SK-N-SH (cell line): Measurements from ENCODE around the gene WWC1. TPM values are rescaled to one million over a fixed set of nuclear protein-coding genes. Genes with fewer than 3 reads are reported as not detected.

Source experiments
- CTCF ChIA-PET: fragments of 300-600, 350-600 bp; formaldehyde crosslinking; extraction: SDS; loops from one replicate; lab custom pipeline; 2021; lab: Yijun Ruan, JAX
- POLR2A ChIA-PET: fragments of 350-600 bp; sonication (Branson Sonifier 250); formaldehyde crosslinking; extraction: SDS; loops from one replicate; lab custom pipeline; 2020; ENCODE audit warnings: antibody characterized with exemption, inconsistent platforms; lab: Yijun Ruan, JAX
- DNase-seq: peaks from one replicate; pipeline ENCODE4 v3.0.0; 2012
- H2AFZ ChIP-seq: fragments of 200-600 bp; sonication (generic); 2 replicates; pipeline ENCODE4 v1.8.1; 2016; ENCODE audit warnings: antibody characterized with exemption, mild to moderate bottlenecking, low read depth
- H3F3A ChIP-seq: fragments of 200-600 bp; sonication (generic); replicated peaks from 2 replicates; pipeline ENCODE3; 2016; ENCODE audit warnings: antibody characterized with exemption, mild to moderate bottlenecking; ENCODE audit not compliant: insufficient read depth
- H3K27ac ChIP-seq, 2 experiments: fragments of 200-500 bp in 1 of 2; fragments of 200-600 bp in 1 of 2; sonication (Bioruptor generic) in 1 of 2; sonication (generic), shearing (Covaris generic) in 1 of 2; 2 replicates each; pipeline versions ENCODE4 v1.5.1 to v1.6.1; 2014 to 2016; ENCODE audit warnings: low read depth in 2 of 2, inconsistent platforms in 1 of 2, low read length in 1 of 2, mild to moderate bottlenecking in 1 of 2, mixed read lengths in 1 of 2
- H3K27me3 ChIP-seq: fragments of 200-600 bp; sonication (generic), shearing (Covaris generic); 2 replicates; pipeline ENCODE4 v1.6.1; 2016; ENCODE audit warnings: mixed run types; ENCODE audit not compliant: insufficient read depth
- H3K36me3 ChIP-seq, 2 experiments: fragments of 200-500 bp in 1 of 2; fragments of 200-600 bp in 1 of 2; sonication (Bioruptor generic) in 1 of 2; sonication (generic) in 1 of 2; replicated peaks in 1 of 2; 2 replicates each; pipeline versions ENCODE3 to v1.5.1; 2014 to 2016; ENCODE audit warnings: low read length in 1 of 2, mild to moderate bottlenecking in 1 of 2; ENCODE audit not compliant: insufficient read depth in 2 of 2, control insufficient read depth in 1 of 2
- H3K4me1 ChIP-seq, 2 experiments: fragments of 200-500 bp in 1 of 2; fragments of 200-600 bp in 1 of 2; sonication (Bioruptor generic) in 1 of 2; sonication (generic), shearing (Covaris generic) in 1 of 2; 2 replicates each; pipeline versions ENCODE4 v1.5.1 to v1.6.1; 2014 to 2016; ENCODE audit warnings: low read depth in 1 of 2, low read length in 1 of 2, mixed run types in 1 of 2; ENCODE audit not compliant: insufficient read depth in 2 of 2, control insufficient read depth in 1 of 2
- H3K4me2 ChIP-seq: fragments of 200-600 bp; sonication (generic), shearing (Covaris generic); 2 replicates; pipeline ENCODE4 v1.6.1; 2017; ENCODE audit warnings: mixed run types
- H3K4me3 ChIP-seq, 2 experiments: fragments of 200-500 bp in 1 of 2; fragments of 200-600 bp in 1 of 2; sonication (Bioruptor generic) in 1 of 2; sonication (generic), shearing (Covaris generic) in 1 of 2; 2 replicates each; pipeline versions ENCODE4 v1.5.1 to v1.8.1; 2014 to 2016; ENCODE audit warnings: low read depth in 2 of 2, inconsistent platforms in 1 of 2, low read length in 1 of 2, mild to moderate bottlenecking in 1 of 2, mixed read lengths in 1 of 2, moderate library complexity in 1 of 2
- H3K79me2 ChIP-seq: fragments of 200-600 bp; sonication (generic); 2 replicates; pipeline ENCODE4 v1.8.1; 2017; ENCODE audit warnings: mild to moderate bottlenecking; ENCODE audit not compliant: insufficient read depth
- H3K9ac ChIP-seq: fragments of 200-600 bp; sonication (generic); 2 replicates; pipeline ENCODE4 v1.6.1; 2017; ENCODE audit warnings: mixed run types
- H3K9me2 ChIP-seq: fragments of 200-600 bp; sonication (generic); 2 replicates; pipeline ENCODE4 v1.6.1; 2017; ENCODE audit warnings: mixed run types
- H3K9me3 ChIP-seq: fragments of 200-600 bp; sonication (generic); 2 replicates; pipeline ENCODE4 v1.6.1; 2017; ENCODE audit warnings: mixed run types, mild to moderate bottlenecking, moderate library complexity
- H4K20me1 ChIP-seq: fragments of 200-600 bp; sonication (generic); 2 replicates; pipeline ENCODE4 v1.6.1; 2017; ENCODE audit warnings: mild to moderate bottlenecking, mixed run types; ENCODE audit not compliant: insufficient read depth
- CHD2 ChIP-seq: fragments of 150-350 bp; IDR thresholded peaks from 2 replicates; pipeline ENCODE4 v1.6.1; 2018; ENCODE audit warnings: low read length; ENCODE audit not compliant: partially characterized antibody
- ELF1 ChIP-seq: IDR thresholded peaks from 2 replicates; pipeline ENCODE4 v1.4.0; 2012
- EP300 ChIP-seq, 2 experiments: IDR thresholded peaks; 2 replicates each; pipeline versions ENCODE4 v1.4.0 to v1.6.1; 2012; ENCODE audit warnings: borderline replicate concordance in 1 of 2, low read depth in 1 of 2, low read length in 1 of 2
- EZH2phosphoT487 ChIP-seq: fragments of 200-600 bp; sonication (generic); IDR thresholded peaks from 2 replicates; pipeline ENCODE4 v1.6.1; 2017; ENCODE audit warnings: low read depth, mixed run types, mild to moderate bottlenecking, antibody characterized with exemption, moderate library complexity, borderline replicate concordance
- FOSL2 ChIP-seq: IDR thresholded peaks from 2 replicates; pipeline ENCODE4 v1.4.0; 2012; ENCODE audit warnings: low read depth, mild to moderate bottlenecking, moderate library complexity, borderline replicate concordance
- FOXJ3 ChIP-seq: sonication (generic); formaldehyde crosslinking; IDR thresholded peaks from 2 replicates; pipeline ENCODE4 v1.5.1; 2020; ENCODE audit warnings: mild to moderate bottlenecking, missing genetic modification reagents
- FOXM1 ChIP-seq: IDR thresholded peaks from 2 replicates; pipeline ENCODE4 v1.4.0; 2012; ENCODE audit warnings: low read depth, mild to moderate bottlenecking
- GABPA ChIP-seq: IDR thresholded peaks from 2 replicates; pipeline ENCODE4 v1.4.0; 2012; ENCODE audit warnings: low read depth, mild to moderate bottlenecking
- GATA2 ChIP-seq: sonication (generic); formaldehyde crosslinking; IDR thresholded peaks from 2 replicates; pipeline ENCODE4 v1.5.0; 2020; ENCODE audit warnings: mild to moderate bottlenecking, missing genetic modification reagents
- JUND ChIP-seq: IDR thresholded peaks from 2 replicates; pipeline ENCODE4 v1.4.0; 2012
- MEF2A ChIP-seq: IDR thresholded peaks from 2 replicates; pipeline ENCODE4 v1.4.0; 2012; ENCODE audit warnings: low read depth, borderline replicate concordance
- NFIC ChIP-seq: IDR thresholded peaks from 2 replicates; pipeline ENCODE4 v1.4.0; 2012; ENCODE audit warnings: borderline replicate concordance
- NRF1 ChIP-seq: IDR thresholded peaks from 2 replicates; pipeline ENCODE4 v1.6.1; 2012; ENCODE audit warnings: low read depth, mild to moderate bottlenecking, low read length
- POLR2AphosphoS5 ChIP-seq: IDR thresholded peaks from 2 replicates; pipeline ENCODE4 v1.6.1; 2012; ENCODE audit warnings: low read depth, low read length
- RAD21 ChIP-seq: IDR thresholded peaks from 2 replicates; pipeline ENCODE4 v1.6.1; 2012; ENCODE audit warnings: mild to moderate bottlenecking, low read length
- RCOR1 ChIP-seq: fragments of 150-350 bp; IDR thresholded peaks from 2 replicates; pipeline ENCODE4 v1.6.1; 2017; ENCODE audit warnings: antibody characterized with exemption, low read length
- RFX5 ChIP-seq: IDR thresholded peaks from 2 replicates; pipeline ENCODE4 v1.6.1; 2012; ENCODE audit warnings: mild to moderate bottlenecking, improper control_type of control experiment, low read length
- RXRA ChIP-seq: IDR thresholded peaks from 2 replicates; pipeline ENCODE4 v1.4.0; 2012; ENCODE audit warnings: low read depth, mild to moderate bottlenecking, borderline replicate concordance
- SMC3 ChIP-seq: IDR thresholded peaks from 2 replicates; pipeline ENCODE4 v1.6.1; 2012; ENCODE audit warnings: low read depth, low read length, improper control_type of control experiment
- TCF12 ChIP-seq: IDR thresholded peaks from 2 replicates; pipeline ENCODE4 v1.4.0; 2012
- USF2 ChIP-seq: fragments of 150-350 bp; IDR thresholded peaks from 2 replicates; pipeline ENCODE4 v1.6.1; 2017; ENCODE audit warnings: antibody characterized with exemption, low read length, low read depth, borderline replicate concordance
- YY1 ChIP-seq: IDR thresholded peaks from 2 replicates; pipeline ENCODE4 v1.4.0; 2012; ENCODE audit warnings: low read depth, mild to moderate bottlenecking
- WGBS: methylation state at CpG from one replicate; pipeline ENCODE4 v1.1.6; 2017; ENCODE audit warnings: low lambda C conversion rate; 5-methylcytosine and 5-hydroxymethylcytosine counted together
- polyA plus RNA-seq, 3 experiments: library from polyadenylated mRNA; depleted of rRNA; stranded (reverse); fragments of >200 nt; gene quantifications; 2 replicates each; pipeline ENCODE4 v1.2.3, GENCODE V29; 2012
- TF ChIP-seq, protein P1 (sequence below): IDR thresholded peaks from 2 replicates; pipeline ENCODE4 v1.4.0; 2012; ENCODE audit warnings: low read depth, borderline replicate concordance
- TF ChIP-seq, protein P2 (sequence below): IDR thresholded peaks from 2 replicates; pipeline ENCODE4 v1.6.1; 2012; ENCODE audit warnings: mild to moderate bottlenecking, low read depth, low read length, moderate library complexity
- TF ChIP-seq, protein P3 (sequence below): IDR thresholded peaks from 2 replicates; pipeline ENCODE4; 2012
- TF ChIP-seq, protein P4 (sequence below): fragments of 150-350 bp; IDR thresholded peaks from 2 replicates; pipeline ENCODE4 v1.6.1; 2016; ENCODE audit warnings: mild to moderate bottlenecking, low read depth, low read length
- TF ChIP-seq, protein P5 (sequence below): IDR thresholded peaks from 2 replicates; pipeline ENCODE4 v1.4.0; 2012; ENCODE audit warnings: low read depth

The WWC1 gene
- polyA plus RNA-seq, 1 of the 3 experiments (the other 2 are of a cell fraction) = 16.9 TPM

DNA sequence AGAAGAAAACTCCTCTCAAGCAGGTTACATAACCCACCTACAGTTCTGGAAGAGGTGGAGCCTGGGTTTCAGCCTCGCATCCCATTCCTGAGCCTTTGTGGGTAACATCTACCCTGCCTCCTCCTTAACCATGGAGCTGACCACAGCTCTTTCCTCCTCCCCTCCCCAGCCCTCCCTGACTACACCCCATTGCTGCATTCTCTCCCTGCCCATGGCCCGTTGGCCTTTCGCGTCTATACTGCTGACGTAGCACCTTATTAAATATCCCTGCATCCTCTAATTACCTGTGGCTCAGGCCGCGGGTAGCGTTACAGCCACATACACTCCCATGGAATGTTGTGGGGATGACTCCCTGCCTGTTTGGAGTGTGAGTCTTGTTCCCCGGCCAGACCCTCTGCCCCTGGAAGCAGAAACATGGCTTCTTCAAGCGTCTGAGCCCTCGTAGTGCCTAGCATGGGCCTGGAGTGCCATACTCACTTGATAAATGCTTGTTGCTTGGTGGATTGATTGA is 72.8 kb downstream of the WWC1 start:
- Histone ChIP-seq H3K27me3 (no peaks in the 10 kb centered on the region), H3K9me3 (no peaks in the 10 kb centered on the region), H3F3A (peaks cover 27% of the 10 kb centered on the region), H2AFZ (no peak overlapping the region), H3K4me1 (peaks cover 2 to 10% of the 10 kb centered on the region in 2 experiments; a peak in 3 of 4 replicates), H3K79me2 (peaks cover 42% of the 10 kb centered on the region; the same call in 1 of the 2 replicates), H3K27ac (peak overlapping the region in 1 of 2 experiments; percentile 98; a peak in 2 of 4 replicates), H4K20me1 (no peaks in the 10 kb centered on the region), H3K4me3 (no peak overlapping the region), H3K36me3 (no peaks in the 10 kb centered on the region), H3K9me2 (no peaks in the 10 kb centered on the region), H3K4me2 (peak overlapping the region; percentile 74; the same call in 1 of the 2 replicates), H3K9ac (no peak overlapping the region)
- 51% methylated on average over 11 of the region's 11 CpGs for WGBS
- ChIA-PET POLR2A (no interaction called here), CTCF (no interaction called here)
- DNase-seq = no peak
- TF ChIP-seq YY1 (no peak), MEF2A (no peak), GATA2 (CRISPR knock-in tag) (no peak), GABPA (no peak), ELF1 (no peak), EP300 (IDR thresholded peaks at IDR 0.05; ENCODE audit: borderline replicate concordance in 1 of 2, low read depth in 1 of 2, low read length in 1 of 2) (peak in 1 of 2 experiments; percentile 58; a peak in 2 of 4 replicates), RXRA (no peak), EZH2phosphoT487 (no peak), FOXJ3 (CRISPR knock-in tag) (no peak), USF2 (no peak), NRF1 (no peak), POLR2AphosphoS5 (no peak), CHD2 (no peak), RCOR1 (no peak), SMC3 (no peak), FOSL2 (peak; percentile 53; the same call in 1 of the 2 replicates), RAD21 (no peak), NFIC (peak; percentile 36), RFX5 (no peak), TCF12 (no peak; the same call in 1 of the 2 replicates), FOXM1 (no peak), JUND (peak; percentile 26; the same call in 1 of the 2 replicates)
- TF ChIP-seq, protein P1, sequence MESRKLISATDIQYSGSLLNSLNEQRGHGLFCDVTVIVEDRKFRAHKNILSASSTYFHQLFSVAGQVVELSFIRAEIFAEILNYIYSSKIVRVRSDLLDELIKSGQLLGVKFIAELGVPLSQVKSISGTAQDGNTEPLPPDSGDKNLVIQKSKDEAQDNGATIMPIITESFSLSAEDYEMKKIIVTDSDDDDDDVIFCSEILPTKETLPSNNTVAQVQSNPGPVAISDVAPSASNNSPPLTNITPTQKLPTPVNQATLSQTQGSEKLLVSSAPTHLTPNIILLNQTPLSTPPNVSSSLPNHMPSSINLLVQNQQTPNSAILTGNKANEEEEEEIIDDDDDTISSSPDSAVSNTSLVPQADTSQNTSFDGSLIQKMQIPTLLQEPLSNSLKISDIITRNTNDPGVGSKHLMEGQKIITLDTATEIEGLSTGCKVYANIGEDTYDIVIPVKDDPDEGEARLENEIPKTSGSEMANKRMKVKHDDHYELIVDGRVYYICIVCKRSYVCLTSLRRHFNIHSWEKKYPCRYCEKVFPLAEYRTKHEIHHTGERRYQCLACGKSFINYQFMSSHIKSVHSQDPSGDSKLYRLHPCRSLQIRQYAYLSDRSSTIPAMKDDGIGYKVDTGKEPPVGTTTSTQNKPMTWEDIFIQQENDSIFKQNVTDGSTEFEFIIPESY = 0 out of 2 replicates have a peak, but pooled peaks have one; percentile 33
- TF ChIP-seq, protein P2, sequence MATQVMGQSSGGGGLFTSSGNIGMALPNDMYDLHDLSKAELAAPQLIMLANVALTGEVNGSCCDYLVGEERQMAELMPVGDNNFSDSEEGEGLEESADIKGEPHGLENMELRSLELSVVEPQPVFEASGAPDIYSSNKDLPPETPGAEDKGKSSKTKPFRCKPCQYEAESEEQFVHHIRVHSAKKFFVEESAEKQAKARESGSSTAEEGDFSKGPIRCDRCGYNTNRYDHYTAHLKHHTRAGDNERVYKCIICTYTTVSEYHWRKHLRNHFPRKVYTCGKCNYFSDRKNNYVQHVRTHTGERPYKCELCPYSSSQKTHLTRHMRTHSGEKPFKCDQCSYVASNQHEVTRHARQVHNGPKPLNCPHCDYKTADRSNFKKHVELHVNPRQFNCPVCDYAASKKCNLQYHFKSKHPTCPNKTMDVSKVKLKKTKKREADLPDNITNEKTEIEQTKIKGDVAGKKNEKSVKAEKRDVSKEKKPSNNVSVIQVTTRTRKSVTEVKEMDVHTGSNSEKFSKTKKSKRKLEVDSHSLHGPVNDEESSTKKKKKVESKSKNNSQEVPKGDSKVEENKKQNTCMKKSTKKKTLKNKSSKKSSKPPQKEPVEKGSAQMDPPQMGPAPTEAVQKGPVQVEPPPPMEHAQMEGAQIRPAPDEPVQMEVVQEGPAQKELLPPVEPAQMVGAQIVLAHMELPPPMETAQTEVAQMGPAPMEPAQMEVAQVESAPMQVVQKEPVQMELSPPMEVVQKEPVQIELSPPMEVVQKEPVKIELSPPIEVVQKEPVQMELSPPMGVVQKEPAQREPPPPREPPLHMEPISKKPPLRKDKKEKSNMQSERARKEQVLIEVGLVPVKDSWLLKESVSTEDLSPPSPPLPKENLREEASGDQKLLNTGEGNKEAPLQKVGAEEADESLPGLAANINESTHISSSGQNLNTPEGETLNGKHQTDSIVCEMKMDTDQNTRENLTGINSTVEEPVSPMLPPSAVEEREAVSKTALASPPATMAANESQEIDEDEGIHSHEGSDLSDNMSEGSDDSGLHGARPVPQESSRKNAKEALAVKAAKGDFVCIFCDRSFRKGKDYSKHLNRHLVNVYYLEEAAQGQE = no peak
- TF ChIP-seq, protein P3, sequence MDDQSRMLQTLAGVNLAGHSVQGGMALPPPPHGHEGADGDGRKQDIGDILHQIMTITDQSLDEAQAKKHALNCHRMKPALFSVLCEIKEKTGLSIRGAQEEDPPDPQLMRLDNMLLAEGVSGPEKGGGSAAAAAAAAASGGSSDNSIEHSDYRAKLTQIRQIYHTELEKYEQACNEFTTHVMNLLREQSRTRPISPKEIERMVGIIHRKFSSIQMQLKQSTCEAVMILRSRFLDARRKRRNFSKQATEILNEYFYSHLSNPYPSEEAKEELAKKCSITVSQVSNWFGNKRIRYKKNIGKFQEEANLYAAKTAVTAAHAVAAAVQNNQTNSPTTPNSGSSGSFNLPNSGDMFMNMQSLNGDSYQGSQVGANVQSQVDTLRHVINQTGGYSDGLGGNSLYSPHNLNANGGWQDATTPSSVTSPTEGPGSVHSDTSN = peak; percentile 15; the same call in 1 of the 2 replicates
- TF ChIP-seq, protein P4, sequence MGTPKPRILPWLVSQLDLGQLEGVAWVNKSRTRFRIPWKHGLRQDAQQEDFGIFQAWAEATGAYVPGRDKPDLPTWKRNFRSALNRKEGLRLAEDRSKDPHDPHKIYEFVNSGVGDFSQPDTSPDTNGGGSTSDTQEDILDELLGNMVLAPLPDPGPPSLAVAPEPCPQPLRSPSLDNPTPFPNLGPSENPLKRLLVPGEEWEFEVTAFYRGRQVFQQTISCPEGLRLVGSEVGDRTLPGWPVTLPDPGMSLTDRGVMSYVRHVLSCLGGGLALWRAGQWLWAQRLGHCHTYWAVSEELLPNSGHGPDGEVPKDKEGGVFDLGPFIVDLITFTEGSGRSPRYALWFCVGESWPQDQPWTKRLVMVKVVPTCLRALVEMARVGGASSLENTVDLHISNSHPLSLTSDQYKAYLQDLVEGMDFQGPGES = no peak
- TF ChIP-seq, protein P5, sequence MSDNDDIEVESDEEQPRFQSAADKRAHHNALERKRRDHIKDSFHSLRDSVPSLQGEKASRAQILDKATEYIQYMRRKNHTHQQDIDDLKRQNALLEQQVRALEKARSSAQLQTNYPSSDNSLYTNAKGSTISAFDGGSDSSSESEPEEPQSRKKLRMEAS = no peak
